ENCODE measurements around the gene ZNF879. TPM values are rescaled to one million over a fixed set of nuclear protein-coding genes. Genes with fewer than 3 reads are reported as not detected.
A peak's percentile ranks its signal among the peaks of the same experiment; 100 is the strongest.

The ZNF879 gene
- 5.7 TPM for total RNA-seq

DNA sequence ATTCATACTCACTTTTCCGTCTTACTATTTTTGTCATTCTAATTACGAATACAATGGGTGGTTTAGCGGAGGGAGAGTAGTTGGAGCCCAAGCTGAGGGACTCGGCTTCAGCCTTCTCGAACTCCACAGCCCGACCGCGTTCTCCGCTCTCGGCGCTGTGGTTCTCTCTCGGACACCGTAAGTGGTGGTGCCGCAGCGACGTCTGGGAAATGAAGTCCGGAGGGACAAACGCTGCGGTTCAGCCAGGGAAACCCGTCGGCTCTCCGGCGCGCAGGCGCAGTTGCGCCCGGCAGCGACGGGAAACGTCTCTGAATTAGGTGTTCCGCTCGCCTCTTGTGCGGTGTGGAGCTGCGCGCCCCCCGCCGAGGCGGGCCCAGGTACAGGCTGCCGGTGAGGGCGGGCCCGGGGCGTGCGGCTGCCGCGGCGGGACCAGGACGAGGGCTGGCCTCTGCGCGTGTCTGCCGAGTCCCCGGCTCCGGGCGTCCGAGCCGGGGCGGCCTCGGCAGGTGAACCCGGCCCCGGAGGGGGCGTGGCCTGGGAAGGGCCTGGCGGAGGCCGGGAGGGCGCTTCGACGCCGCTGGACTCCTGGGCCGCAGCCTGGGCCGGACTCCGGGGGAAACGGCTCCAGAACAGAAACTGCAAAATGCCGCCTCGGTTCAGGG lies at the start of gene ZNF879:
Gene ZNF879 (plus strand): TSS at position 277 of the 662 bp plus-strand sequence. CDS start 1,201 bp downstream, outside the sequence.
- DNase-seq = peak; percentile 98

DNA sequence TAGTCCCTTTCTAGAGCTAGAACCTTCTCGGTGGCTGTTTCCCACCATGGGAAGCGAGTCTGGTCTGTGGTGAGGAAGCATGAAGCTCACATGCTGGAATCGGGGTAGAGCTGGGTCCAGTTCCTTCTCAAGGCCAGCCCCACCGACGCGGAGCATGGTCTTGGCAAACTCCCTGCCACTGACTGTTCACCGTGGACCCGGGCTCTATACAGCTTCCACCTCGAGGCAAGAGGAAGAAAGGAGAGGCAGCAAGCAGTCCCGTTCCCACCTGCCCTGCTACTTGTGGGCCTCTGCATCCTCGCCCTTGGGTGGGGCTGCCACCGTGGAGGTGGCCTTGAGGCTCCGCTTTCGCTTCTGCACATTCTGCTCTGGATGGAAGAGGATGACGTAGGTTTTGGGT lies 42.2 kb upstream of the ZNF879 start:
- no peak for DNase-seq

DNA sequence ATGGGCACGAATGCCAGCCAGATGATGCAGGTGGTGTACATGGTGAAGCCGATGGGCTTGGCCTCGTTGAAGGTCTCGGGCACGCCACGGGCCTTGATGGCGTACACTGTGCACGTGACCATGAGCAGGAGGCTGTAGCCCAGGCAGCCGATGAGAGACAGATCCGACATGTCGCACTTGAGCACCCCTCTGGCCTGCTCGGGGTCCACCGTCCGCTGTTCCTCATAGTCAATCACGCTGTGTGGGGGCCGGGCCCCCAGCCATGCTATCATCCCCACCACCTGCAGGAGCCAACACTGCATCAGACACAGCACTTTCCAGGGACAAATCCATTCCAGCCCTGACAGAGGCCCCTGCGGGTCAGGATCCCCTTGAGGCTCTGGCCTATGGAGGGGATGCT lies 40.7 kb upstream of the ZNF879 start:
- DNase-seq = no peak

DNA sequence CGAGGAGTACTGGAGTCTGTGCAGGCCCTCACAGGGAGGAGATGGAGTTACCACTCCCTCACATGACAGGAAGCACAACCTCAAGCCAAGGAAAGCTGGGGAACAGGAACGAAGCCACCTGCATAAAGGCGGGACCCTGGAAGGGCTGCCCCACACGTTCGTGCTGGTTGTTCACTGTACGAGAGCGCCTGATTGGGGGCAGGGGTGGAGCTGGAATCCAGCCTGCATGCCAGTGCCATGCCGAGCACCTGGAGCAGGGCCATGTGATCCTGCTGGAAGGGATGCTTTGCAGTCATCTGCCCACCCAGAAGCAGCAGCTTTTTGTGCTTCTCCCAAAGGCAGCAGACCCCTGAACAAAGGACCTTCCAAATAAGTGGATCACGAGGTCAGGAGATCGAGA lies 39.9 kb upstream of the ZNF879 start:
- no peak for DNase-seq

DNA sequence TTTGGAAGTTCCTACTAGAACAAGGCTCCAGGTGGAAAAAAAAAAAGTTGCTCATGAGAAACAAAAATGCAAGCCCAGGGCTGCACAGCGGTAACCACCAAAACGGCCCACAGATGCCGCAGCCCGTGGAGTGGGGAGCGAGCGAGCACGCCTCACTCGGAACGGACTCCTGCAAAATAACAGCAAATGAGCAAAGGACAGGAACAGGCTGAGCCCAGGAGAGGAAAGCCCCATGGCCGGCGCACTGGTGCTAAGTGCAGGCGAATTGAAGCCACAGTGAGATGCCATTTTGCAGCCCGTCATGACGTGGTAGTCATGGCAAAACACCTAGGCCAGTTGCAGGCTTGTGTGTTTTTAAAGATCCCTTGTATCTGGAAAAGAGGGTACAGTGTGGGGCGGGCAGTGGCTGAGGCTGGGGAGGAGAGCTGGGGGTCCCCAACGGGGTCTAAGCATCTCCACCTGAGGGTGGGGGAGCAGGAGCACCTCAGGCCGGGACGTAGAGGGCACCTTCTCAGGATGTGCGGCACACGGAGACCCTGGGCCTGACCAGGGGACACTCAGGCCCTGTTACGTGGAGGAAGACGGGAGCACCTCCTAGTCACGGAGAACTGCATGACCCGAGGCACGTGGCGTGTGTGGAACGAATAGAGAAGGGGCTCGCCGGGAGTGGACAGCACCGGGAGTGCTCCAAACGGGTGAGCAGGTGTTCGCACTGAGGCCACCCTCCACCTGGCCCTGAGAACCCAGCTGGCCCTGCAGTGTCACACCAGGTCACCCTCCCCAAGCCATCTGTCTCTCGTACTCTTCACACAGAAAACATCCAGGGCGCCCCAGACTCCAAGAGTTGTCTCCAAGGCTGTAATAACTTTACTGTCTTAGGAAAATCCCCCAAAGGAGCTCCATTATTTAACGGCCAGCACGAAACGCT lies 39.2 kb upstream of the ZNF879 start:
- no peak for DNase-seq

DNA sequence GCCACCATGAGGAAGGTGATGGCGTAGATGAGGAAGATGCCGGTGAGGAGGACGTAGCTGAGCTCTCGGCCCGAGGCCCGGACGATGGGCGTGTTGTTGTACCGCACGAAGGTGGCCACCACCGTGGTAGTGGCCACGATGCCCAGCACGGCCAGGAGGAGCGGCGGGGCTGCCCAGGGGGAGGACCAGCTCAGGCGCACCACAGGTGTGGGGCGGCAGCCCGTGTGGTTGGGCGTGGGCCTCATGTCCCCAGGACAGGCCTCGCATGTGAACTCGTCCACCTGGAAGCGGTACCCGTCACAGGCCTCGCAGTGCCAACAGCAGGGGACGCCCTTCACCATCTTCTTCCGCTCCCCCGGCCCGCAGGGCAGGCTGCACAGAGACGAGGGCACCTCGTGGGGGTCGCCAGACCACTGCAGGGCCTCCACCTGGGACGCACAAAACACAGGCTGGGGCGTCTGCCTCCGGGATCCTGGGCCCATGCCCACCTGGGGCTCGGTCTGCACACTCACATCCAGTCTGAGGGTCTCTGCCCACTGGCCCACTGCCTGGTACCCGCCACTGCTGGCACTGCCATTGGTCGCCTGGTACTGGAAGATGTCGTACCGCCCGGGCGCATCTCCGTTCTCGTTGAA lies 37.2 kb upstream of the ZNF879 start:
- no peak for DNase-seq

DNA sequence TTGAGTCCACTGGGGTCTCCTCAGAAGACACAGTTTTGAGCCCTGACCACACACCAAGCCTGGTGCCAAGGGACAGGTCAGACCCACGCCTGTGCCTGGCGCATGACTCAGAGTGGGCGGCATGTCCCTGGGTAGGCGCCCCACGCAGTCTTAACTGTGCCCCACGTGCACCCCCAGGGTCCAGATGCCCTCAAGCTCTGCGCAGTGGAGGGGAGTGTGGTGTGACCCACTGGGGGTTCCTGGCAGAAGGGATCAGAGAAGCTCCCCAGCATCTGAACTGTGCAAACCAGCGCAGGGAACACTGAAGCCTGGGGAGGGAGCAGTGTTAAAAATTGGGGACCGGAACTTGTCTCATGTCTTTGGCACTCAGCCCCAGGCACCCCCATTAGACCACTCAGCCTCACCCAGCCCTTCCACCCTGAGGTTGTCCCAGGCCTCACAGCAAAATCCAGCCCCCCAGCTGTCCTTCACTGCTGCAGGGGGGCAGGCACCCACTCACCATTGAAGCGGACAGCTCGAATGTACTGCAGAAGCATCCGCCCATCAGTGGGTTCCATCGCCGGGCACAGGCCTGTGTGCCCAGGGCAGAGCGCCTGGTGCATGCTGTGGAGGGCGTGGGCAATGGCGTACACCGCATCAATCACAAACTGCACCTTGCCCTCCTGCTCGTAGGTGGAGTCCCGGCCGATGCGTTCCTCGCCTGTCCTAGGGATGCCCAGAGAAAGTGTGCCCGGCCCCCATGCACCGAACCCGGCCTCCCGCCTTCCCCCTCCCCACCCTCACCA lies 35.0 kb upstream of the ZNF879 start:
- DNase-seq = no peak

DNA sequence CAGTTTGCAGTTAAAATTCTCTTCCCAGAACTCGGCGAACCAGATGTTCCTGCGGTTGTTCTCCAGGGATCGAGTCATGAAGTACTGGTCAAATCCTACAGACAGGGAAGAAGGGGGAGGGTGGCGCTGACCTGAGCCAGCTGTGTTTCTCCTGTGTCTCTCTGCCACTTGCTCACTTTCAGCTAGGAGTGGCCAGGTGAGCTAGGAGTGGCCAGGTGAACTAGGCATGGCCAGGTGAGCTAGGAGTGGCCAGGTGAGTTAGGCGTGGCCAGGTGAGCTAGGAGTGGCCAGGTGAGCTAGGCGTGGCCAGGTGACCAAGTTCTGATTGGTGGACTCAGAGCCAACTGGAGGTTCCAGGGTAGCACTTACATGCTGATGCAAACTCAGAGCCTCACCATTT lies 34.3 kb upstream of the ZNF879 start:
- DNase-seq = no peak

DNA sequence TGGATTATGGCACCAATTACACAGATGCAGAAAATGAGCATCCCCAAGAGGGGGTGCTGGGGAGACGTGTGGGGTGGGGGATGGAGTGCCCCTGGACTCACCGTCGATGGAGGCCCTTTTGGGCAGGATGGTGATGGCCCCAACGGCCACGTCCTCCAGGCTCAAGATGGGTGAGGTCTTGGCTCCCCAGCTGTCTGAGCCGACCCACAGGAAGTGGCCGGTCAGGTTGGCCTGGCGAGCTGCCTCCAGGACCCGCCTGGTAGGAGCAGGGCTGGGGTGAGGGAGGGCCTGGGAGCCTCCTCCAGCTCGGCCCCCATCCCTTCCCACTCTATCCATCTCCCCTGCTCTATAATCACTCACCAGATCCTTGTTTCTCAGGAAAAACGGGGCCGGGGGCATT lies 33.1 kb upstream of the ZNF879 start:
- DNase-seq = no peak

DNA sequence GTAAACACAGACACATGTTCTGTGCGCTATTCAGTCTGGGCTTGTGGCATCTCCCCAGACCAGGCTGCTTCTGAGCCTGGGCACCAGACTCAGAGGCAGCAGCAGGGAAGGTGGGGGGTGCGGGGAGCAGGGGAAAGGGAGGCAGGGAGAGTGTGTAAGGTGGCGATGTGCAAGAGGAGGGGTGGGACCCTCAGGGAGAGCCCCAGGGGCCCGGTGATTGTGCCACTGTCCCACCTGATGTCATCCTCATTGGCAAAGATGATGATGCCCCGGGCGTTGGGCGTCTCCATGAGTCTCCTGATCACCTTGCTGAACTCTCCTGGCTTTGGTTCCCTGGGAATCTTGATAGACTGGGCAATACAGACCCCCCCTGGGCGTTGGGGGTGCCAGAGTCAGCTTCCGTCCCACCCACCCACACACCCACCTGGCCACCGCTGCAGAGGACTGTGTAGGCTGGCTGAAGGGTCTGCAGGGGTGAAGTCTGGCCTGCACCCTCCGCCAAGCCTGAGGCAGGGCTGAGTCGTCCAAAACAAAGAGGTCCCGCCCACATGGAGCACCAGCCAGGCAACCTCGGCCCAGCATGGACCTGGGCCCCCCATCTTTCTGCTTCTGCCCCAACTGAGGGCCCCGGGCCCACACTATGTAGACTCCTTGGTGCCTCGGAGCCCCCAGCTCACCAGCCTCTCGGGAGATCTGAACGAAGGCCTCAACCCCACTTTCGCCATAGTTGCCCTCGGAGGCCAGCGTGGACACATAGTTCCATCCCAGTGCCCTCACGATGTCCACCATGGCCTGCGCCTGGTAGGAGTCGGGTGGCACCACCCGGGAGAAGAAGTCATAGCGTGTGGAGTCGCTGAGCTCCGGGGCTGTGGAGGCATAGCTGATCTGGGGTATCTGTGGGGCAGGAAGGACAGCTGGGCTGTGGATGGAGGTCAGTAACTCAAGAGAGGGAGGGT lies 32.1 kb upstream of the ZNF879 start:
- no peak for DNase-seq

DNA sequence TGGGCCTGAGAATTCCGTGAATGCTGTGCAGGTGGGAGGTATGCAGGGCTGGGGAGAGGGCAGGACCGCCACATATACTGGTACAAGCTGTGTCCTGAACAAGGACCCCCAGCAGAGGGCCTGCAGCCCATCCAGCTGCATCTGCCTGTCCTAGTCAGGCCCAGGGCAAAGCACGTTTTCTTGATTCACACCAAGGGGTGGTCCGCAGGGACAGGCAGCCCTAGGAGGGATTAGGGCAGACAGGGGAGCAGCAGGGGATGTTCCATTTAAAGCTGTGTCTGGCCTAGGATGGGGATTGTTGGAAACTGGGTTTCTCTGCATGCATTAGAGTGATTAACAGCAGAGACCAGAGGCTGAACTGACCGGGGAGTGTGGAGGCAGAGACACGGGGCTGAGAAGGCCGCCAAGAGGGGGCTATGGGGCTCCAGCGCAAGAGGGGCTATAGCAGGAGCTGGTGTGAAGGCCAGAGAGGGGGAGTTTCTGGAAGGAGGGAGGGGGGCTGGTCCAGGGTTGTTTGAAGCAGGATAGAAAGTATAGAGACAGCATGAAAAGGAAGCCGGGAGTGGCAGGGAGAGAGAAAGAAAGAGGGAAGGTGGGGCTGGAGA lies 31.2 kb upstream of the ZNF879 start:
- DNase-seq = no peak

DNA sequence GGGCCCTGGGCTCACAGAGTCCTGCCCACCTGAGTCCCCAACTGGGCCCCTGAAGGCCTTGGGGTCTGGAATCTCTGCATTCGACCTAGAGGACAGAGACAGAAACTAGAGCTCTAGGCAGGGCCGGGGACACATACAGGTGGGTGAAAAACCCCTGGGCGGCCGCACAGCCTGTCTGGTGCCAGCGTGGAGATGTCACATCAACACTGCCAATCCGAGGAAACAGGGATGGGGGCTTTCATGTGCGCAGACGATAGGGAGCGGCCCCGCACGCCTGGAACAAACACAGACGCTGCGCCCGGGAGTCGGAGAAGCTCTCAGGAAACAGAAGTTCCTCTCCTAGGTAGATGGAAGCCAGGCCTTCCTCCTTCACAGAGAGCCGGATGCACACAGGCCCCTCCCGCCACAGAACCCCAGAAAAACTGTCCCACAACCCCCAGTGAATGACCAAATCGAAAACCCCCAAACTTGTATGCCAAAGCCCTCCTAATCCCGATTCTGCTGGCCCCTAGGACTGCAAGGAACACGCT lies 30.3 kb upstream of the ZNF879 start:
- DNase-seq = no peak

DNA sequence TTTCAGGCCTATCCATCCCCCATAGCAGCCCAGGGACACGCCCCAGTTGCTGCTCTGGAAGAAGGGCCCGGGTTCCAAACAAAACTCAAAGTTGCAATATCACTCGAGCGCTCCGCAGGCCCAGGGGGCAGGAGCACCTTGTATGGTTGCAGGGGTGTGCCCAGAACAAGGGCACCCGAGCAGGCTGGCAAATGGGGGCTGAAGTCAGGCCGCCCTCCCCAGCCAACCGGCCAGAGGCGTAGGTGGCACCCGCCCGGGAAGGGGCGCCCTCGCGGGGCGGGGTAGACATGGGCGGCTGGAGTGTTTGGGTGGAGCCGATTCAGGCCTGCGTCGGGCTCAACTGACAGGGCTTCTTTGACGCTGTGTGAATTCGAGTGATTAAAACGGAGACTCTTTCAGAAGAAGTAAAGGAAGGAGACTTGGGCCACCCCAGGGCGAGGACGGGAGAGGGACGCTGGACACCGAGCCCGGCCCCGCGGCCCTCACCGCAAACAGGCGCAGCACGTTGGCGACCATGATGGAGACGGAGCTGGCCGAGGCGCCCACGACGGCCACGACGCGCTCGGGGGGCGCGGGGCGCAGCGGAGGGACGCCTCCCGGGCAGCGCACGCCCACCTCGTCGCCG lies 29.5 kb upstream of the ZNF879 start:
- no peak for DNase-seq

DNA sequence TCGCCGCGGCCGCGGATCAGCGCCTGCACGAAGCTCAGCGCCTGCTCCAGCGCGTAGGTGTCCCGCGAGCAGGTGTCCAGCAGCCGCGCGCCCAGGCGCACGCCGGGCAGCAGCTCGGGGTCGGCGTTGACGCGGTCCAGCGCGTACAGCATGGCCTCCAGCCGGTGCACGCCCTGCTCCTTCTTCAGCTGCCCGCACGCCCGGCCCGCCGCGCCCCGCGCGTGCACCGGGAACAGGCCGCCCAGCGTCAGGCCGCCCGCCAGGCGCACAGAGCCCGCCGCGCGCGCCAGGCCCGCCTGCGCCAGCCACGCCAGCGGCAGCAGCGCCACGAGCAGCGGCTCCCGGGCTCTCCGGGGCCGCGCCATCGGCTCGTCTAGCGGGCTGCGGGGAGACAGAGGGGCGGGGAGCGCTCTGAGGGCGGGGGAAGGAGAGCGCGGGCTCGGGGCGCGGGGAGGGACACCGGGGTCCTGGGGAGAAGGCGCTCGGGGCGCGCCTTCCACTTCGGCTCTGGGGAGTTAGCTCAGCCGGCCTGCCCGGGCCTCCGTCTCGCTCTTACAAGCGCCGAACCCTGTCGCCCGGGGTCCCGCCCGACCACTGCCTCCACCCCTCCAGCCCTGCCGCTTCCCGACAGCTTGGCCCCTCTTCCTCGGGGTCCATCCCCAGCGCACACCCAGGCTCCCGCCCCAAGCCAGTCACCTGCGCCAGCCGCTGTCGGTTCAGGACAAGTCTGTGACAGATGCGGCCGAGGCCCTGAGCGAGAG lies 28.8 kb upstream of the ZNF879 start, which contains the start of gene GRM6:
Gene GRM6 (minus strand): TSS at position 741 of the 761 bp plus-strand sequence. CDS start 376 bp downstream, at position 365.
- DNase-seq = peak; percentile 9

DNA sequence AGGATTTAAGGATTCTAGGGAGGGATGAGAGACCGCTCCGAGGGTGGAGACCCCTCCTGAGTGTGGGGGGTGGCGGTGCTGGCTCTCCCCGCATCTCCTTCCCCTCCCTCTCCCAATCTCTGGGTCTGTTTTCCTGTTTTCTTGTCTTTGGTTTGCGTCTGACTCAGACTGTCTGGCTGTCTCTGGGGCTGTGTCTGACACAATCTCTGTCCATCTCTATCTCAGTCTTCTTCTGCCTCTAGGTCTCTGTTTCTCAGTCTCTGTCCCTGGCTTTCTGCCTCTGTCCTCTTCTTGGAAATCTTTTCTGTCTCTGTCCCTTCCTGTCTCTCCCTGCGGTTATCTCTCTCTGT lies 28.3 kb upstream of the ZNF879 start:
- no peak for DNase-seq

DNA sequence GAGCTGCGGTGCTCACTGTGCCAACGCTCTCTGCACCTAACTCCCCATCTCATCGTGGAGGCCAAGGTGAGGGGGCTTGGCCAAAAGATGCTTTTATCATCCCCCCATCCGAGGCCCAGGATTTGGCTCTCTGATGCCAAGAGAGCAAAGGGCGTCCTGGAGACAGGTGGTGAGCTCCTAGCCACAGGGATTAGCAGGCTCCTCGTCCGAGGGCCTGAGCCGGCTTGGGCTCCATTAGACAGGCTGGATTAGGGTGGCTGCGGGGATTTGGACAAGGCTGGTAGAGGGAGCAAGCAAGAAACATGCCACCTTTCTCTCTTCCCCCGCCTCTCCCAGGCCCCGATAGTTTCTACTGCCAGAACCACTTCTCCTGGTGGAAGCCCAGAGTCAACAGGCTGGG lies 27.4 kb upstream of the ZNF879 start:
- no peak for DNase-seq

DNA sequence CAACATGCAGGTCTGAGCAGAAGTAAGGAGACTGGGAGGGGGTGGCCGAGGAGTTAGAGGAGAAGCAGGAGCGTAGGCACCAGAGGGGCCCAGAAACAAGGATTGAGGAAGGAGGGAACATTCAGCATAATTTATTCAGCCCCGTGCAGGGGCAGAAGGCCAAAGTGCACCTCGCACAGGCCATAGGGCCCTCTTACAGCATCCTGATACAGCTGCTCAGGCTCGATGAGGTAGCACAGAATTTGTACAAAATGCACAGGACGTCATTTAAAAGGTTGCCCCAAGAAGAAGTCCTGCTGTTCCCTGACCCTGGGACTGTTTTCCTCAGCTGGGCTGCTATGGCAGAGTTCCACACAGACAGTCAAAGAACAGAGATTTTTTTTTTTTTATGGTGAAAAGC lies 26.4 kb upstream of the ZNF879 start:
- DNase-seq = no peak

DNA sequence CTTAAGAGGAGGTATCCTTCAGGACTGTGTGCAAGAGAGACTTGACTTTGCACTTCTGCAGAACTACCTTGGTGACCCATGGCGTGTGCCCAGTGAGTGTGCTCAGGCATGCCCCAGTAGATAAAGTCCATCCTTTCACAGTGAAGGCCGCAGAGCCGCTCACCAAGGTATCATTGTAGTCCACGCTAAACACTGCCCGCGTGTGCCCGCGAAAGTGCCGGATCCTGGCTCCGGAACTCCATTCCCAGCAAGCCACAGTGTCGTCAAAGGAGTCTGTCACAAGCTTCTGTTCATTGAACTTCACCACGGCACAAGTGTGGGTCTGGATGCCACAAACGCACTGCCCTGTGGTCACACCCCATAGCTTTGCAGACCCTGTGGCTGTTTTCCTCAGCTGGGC lies 25.2 kb upstream of the ZNF879 start:
- DNase-seq = no peak

DNA sequence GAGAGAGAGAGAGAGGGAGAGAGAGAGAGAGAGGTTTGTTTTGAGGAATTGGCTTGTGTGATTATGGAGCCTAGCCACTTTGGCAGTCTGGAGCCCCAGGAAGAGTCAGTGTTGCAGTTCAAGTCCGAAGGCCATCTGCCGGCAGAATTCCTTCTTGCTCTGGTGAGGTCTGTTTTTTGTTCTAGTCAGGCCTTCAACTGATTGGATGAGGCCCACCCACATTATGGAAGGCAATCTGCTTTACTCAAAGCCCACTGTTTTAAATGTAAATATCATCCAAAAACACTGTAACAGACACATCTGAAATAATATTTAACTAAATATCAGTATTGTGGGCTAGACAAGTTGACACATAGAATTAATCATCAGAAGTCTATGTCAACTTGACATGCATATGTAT lies 17.0 kb upstream of the ZNF879 start:
- no peak for DNase-seq

Measured in tongue (tissue), 2 donors.